ENCODE results near the gene NDUFC2.
A peak's percentile ranks its signal among the peaks of the same experiment; 100 is the strongest.
"Not testable (repeated sequence)": the region's sequence is repeated elsewhere in the genome, so short reads cannot be mapped to it uniquely, and the experiment has no call there.

The NDUFC2 gene

DNA sequence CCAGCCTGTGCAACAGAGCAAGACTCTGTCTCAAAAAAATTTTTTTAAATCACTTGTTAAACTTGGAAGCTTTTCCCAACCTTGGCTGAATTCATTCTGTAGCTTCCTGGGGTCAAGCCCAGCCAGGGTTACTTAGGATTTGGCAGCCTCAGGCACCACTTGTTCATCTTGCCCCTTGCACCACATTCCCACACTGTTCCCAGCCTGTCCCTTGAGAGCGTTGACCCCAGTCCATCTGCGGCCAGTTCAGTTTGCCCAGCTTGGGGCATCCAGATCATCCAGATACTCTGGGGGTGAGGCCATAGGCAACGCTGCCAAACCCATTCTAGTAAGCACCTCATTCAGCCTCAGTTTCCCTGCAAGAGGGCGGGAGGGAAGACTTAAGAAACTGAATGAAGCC, 24.7 kb downstream of the NDUFC2 start:
- DNase-seq (ENCODE audit: low read depth, low spot score): no peak

DNA sequence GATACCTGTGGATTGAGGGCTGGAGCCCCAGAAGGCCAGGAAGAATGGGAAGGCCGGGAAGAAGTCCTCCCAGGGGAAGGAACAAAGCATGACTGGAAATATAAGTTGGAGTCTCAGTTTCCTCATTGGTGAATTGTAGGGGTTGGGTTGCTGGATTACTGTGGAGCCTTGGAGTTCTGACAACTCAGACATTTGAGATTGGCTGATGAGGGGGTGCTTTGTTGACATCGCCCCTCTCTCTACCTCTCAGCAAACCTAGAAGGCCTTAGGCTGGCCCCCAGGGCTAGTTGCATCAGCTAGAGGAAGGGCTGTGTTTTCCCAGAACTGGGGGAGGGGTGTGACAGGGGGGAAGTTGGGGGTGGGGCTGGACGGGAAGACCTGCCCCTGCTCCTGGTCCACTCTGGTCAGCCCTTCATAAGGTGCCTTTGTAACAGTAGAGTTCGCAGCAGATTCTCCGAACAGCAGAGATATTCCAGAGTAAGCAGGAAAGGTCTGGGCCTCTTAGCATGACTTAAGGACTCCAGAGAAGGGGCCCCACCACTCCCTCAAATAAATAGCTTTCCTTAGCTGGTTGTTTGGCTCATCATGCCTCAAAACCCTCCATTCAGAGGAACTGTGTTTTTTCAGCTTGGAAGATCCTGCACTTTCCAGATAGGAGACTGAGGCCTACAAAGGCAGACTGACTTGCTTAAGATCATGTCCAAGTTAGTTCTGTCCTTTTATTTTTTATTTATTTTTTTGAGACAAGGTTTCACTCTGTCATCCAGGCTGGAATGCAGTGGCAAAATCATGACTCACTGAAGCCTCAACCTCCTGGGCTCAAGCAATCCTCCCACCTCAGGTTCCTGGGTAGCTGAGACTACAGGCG, 28.5 kb downstream of the NDUFC2 start:
- DNase-seq (ENCODE audit: low read depth, low spot score): no peak

DNA sequence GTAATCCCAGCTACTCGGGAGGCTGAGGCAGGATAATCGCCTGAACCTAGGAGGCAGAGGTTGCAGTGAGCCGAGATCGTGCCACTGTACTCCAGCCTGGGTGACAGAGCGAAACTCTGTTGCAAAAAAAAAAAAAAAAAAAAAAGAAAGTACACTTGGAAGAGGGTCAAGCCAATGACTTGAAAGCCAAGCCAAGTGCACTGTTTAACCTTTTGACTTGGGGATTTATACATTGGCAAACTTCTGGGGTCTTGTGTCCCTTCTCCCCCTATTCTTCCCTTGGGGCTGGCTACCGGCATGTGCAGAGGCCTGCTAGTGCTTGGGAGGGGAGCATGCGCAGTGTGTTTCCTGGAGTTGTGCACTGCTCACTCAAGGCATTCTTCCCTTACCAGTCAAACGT, 30.3 kb downstream of the NDUFC2 start:
- DNase-seq (ENCODE audit: low read depth, low spot score): no peak

DNA sequence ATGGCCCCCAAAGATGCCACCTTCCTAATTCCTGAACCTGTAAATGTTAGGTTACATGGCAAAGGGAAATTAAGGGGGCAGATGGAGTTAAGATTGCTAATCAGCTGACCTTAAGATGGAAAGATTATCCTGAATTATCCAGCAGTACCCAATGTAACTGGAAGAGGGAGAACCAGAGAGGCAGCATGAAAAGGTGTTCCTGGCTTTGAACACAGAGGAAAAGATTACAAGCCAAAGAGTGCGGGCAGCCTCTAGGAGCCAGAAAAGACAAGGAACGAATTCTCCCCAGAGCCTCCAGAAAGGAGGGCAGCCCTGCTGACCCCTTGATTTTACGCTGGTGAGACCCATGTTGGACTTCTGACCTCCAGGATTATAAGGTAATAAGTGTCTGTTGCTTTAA, 31.1 kb downstream of the NDUFC2 start:
- no peak for DNase-seq (ENCODE audit: low read depth, low spot score)

DNA sequence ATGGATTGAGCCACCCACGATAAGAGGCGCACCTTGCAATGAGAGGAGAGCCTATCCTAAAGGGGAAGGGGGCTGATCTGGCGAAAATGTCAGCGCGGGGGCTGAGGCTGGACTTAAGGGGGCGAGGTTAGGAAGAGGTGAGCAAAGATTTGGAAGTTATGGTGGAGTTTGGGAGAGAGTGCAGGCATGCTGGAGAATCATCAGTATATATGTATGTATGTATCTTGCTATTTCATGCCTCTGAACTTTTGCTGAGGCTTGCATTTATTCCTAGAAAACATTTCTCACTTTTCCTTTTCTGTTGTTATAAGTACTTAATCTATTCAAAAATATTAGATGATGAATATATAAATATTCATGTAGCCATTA, 33.2 kb downstream of the NDUFC2 start:
- no peak for DNase-seq (ENCODE audit: low read depth, low spot score)

DNA sequence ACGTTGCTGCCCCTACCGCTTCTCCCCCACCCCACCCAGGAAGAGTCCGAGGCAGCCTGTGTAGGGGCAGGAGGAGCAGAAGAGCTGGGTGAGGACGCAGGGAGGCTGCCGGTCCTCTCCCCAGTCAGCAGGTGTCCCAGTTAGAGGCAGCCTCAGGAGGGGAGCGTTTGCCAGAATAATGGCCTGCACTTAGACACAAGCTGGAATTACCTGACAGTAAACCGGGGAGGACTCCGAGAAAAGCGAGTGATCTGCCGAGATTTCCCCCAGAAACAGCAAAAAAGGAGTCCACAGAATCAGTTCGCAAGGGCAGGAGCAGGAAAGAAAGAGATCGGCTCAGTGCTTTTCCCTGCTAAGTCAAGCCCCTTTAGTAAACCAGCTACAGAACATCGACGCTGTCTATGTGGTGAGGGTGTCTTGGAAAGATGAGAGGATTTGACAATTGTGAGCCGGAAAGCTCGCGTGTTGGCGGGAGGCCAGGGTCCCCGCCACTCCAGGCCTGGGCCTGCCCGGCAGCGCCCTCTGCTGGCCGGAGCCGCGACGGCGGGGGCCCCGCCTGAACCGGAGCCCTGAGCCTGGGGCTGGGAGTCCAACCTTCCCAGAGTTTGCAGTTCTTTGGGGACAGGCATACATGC, 33.7 kb downstream of the NDUFC2 start:
- DNase-seq (ENCODE audit: low read depth, low spot score): peak; percentile 40

DNA sequence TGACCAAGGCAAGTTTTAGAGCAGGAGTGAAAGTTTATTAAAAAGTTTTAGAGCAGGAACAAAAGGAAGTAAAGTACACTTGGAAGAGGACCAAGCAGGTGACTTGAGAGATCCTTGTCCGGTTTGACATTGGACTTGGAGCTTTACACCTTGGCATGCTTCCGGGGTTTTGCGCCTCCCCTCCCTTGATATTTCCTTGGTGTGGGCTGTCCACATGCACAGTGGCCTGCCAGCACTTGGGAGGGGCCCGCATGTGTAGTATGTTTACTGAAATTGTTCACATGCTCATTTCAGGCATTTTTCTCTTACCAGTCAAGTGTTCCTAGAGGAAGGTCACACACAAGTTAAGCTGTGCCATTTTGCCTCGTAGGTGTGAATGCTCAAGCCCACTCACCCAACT, 35.0 kb downstream of the NDUFC2 start:
- no peak for DNase-seq (ENCODE audit: low read depth, low spot score)

DNA sequence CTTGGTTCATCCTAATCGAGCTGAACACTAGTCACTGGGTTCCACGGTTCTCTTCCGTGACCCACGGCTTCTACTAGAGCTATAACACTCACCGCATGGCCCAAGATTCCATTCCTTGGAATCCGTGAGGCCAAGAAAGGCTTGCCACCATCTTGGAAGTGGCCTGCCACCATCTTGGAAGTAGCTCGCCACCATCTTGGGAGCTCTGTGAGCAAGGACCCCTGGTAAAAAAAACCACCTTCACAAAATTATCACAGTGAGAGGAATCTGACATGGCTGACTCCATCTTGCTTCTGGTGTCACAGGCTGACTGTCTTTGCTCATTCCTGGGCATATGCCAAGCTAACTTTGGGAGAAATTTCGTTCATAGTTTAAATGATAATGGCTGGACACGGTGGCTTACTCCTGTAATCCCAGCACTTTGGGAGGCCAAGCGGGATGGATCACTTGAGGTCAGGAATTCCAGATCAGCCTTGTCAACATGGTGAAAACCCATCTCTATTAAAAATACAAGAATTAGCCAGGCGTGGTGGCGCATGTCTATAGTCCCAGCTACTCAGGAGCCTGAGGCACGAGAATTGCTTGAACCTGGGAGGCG, 37.7 kb downstream of the NDUFC2 start:
- no peak for DNase-seq (ENCODE audit: low read depth, low spot score)

DNA sequence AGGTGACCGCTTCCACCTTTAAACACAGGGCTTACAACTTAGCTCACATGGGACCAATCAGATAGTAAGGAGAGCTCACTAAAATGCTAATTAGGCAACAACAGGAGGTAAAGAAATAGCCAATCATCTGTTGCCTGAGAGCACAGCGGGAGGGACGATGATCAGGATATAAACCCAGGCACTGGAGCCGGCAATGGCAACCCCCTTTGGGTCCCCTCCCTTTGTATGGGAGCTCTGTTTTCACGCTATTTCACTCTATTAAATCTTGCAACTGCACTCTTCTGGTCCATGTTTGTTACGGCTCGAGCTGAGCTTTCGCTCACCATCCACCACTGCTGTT, 38.3 kb downstream of the NDUFC2 start:
- DNase-seq (ENCODE audit: low read depth, low spot score): not testable (repeated sequence)

DNA sequence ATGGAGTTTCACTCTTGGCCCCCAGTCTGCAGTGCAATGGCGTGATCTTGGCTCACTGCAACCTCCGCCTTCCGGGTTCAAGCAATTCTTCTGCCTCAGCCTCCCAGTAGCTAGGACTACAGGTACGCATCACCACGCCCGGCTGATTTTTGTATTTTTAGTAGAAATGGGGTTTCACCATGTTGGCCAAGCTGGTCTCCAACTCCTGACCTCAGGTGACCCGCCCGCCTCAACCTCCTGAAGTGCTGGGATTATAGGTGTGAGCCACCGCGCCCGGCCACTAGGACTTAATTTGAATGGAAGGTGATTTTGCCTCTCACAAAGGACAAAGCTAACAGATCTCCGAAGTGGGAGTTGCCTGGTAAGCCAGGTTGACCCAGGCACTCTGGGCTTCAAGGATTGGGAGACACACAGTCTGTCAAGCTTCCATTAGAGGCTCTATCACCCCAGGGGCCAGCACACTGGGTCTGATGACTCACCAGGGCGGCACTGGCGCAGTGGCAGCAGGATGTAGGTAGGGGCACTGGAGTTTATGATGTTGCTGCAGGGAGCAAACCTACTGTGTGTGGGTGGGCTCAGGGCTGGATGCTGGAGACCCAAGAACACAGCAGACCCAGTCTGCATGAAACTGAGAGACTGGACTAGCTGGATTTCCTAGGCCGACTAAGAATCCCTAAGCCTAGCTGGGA, 38.8 kb downstream of the NDUFC2 start:
- DNase-seq (ENCODE audit: low read depth, low spot score): no peak

DNA sequence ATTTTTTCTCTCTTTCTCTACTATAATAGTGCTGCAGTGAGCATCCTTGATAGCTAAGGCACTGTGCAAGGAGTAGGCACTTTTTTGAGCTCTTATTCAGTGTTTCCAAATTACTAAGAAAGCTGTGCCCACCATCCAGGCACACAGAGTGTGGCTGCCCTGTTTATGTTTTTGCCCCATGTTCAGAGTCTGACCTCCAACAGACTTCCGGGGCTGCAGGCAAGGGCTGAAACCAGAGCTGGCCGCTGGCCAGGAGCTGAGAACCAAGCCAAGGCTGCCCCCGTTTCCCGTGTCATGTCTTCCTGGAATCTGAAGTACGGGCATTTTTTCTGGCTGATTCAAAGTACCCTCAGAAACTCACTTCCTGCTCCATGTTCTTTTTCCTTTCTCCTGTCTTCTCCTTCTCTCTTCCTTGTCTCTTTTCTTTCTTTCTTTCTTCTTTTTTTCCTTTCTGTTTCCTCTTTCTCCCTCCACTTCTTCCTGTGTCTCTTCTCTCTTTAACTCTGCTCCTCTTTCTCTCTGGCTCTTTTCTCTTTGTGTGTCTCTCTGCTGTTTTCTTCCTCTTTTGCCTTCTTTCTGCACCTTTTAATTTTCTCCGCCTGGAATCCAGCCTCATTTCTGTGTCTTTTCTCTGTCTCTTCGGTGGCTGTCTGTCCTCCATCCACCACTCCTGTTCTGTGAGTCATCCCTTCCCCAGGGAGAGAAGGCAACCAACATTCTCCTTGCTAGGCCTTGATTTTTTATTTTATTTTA, 39.6 kb downstream of the NDUFC2 start:
- DNase-seq (ENCODE audit: low read depth, low spot score): no peak

DNA sequence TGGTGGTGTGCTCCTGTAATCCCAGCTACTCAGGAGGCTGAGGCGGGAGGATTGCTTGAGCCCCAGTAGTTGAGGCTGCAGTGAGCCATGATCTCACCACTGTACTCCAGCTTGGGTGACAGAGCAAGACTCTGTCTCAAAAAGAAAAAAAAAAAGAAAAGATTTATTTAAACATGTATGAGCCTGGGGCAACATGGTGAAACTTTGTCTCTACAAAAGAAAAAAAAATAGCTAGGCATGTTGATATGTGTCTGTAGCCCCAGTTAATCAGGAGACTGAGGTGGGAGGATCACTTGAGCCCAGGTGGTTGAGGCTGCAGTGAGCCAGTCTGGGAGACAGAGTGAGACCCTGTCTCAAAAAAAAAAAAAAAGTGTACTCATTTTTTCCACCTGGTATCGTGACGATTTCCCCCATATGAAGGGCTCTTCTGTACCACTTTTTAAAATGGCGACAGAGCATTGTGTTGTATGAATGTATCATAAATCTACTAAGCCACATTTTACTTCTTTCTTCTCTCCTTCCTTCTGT, 40.2 kb downstream of the NDUFC2 start:
- no peak for DNase-seq (ENCODE audit: low read depth, low spot score)

DNA sequence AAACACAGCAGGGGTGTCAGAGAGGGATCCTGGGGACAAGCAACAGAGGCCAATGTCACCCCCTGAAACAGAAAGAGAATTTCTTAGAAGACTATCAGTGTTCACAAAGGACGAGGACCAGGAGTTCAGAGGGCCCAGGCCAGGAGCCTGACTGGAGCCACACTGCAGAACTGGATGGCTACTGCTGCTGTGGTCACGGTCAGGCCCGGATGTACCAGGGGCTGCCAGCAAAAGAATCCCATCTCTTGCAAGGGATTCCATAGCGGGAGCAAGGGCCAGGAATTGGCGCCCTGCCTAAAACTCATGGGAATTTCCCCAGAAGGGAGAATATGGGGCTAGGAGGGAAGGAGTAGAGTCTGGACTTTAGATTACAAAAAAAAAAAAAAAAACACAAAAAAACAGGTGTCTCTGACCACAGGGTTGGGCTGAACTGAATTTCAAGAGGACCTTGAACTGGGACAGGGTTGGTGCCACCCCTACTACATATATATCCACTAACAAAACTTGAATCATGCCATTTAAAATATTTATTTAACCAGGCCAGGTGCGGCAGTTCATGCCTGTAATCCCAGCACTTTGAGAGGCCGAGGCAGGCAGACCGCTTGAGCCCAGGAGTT, 40.9 kb downstream of the NDUFC2 start:
- no peak for DNase-seq (ENCODE audit: low read depth, low spot score)

DNA sequence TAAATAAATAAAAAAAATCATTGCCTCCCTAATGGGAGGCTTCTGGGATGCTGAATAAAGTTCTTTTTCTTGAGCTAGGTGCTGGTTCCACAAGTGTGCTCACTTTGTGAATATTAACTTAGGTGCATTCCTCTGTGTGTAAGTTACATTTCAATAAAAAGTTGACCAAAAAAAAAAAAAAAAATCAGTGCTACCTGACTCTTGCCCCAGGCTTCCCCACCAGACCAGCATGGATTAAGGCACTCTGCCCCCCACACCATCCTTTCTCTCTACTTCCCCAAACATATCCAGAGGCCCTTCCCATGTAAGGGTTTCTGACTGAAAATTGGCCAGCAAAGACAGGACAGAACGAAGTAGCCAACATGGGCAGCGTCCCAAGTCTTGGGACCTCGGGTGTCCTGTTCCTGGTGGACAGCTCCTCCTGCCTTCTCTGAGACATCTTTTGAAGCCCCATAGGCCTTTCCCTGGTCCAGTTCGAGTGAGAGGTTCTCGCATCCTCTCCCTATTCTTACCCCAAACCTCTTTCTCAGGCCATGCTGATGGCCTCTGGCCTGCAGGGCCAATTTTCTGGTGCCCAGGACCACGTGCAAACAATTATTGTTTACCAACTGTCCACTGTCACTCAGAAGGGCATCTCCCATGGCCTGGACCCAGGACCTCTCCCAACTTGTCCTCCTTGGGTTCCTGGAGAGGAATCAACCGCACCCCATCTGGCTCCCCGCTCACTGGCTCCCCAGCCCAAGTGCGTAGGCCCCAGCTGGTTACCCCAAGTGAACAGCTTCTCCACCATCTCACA, 41.6 kb downstream of the NDUFC2 start:
- no peak for DNase-seq (ENCODE audit: low read depth, low spot score)

DNA sequence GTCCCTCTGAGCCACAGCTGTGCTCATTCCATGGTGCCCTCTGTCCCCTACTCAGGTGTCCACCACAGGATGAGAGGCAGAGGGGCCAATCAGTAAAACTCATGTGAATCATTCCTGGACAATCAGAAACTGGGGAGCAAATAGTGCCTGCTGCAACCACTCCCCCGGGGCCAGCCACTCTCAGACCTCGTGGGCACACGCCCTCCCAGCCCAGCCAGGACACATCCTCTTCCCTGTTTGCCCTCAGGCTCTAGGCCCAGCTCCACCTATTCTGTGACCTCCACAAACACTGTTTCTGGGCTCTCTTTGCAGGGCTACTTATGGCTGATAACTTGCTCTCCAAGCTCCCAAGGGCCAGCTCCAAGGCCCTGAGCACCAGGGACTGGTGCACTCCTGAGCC, 42.6 kb downstream of the NDUFC2 start:
- DNase-seq (ENCODE audit: low read depth, low spot score): no peak

DNA sequence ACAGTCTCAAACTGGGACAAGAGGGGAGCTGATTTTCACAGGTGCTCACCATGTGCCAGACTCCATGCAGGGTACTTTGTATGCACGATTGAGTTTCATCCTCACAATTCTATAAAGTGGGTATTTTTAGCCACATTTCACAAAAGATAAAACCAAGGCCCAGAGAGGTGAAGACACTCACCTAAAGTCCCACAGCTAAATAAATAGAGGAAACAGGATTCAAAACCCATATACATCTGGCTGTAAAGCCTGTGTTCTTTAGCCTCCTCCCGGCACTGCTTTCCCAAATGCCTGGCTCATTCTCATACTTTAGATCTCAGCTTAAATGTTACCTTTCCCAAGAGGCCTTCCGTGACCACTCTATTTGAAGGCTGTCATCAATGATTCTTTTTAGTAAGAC, 43.3 kb downstream of the NDUFC2 start:
- DNase-seq (ENCODE audit: low read depth, low spot score): no peak

DNA sequence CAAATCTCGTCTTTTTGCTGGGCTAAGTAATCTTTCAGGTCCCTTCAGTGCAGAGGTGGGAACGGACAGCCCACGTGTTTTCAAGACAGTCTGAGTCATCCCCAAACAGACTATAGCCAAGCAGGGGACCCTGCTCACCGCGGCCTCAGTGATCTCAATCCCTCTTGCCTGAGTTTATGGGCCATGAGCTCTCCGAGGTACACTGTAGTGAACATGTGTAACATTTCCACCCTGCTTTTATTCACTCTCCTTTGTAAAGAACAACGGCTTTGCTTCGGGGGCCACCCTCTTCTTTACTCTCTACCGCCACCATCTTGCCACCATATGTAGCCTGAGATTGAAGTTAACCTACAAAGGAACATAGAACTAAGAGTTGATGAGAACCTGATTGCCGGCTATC, 45.0 kb downstream of the NDUFC2 start:
- DNase-seq (ENCODE audit: low read depth, low spot score): no peak

DNA sequence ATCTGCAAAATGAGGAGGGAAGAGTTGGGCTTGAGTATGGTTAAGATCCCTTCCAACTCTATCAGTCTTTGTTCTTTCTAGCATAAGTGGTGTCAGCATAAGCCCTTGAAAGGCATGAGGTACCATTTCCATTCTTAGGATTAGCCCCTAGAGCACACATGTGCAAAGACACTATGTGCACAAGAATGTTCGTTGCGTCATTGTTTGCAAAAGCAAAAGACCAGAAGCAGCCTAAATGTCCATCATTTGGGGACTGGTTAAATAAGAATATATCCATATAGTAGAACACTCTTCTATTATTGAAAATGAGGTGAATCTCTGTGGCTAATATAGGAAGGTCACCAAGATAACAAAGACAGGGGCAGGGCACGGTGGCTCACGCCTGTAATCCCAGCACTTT, 46.6 kb downstream of the NDUFC2 start:
- no peak for DNase-seq (ENCODE audit: low read depth, low spot score)

DNA sequence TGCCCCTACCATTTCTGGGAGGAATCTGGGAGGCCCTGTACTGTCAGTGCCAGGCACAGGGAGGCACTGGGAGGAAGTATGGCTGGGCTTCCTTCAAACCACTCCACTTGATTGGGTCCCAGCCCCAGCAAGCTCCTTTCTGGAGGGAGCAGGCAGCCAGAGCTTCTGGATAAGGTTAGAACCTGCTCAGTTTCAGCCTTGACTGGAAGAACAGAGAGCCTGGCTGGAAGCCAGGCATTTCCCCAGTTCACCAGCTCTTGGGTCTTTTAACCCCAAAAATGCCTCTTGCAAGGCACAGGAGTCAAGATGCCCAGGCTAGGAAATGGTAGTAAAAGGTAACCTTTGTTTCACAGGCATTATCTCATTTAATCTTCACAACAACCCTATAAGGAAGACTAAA, 47.6 kb downstream of the NDUFC2 start:
- no peak for DNase-seq (ENCODE audit: low read depth, low spot score)

DNA sequence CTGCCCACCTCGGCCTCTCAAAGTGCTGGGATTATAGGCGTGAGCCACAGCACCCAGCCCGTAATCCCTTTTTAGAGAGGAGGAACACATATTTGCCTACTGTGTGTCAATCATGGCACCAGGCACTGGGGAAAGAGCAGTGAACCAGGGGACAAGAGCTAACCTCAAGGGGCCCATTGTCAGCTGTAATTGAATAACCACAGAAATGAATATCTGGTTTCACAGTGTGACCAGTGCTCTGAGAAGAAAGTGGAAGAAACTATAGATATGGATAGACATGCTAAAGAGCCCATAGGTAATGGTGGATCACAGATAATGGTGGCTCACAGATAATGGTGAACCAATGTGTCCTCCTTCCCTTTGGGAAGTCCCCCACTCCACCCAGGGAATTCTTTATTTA, 48.0 kb downstream of the NDUFC2 start:
- no peak for DNase-seq (ENCODE audit: low read depth, low spot score)
